SK-N-MC (cell line): ENCODE results near the gene GATAD2A.
A peak's percentile ranks its signal among the peaks of the same experiment; 100 is the strongest.

Experiments
- DNase-seq: peaks from one replicate; pipeline ENCODE4 v3.0.0-alpha.2; 2011; ENCODE audit warnings: low read depth, low spot score
- H3K27ac ChIP-seq: fragments of 200-600 bp; sonication (generic); 2 replicates; pipeline ENCODE4 v1.5.1; 2016; ENCODE audit warnings: mixed run types
- H3K36me3 ChIP-seq: fragments of 200-600 bp; sonication (generic); 2 replicates; pipeline ENCODE4 v1.6.1; 2017; ENCODE audit warnings: antibody characterized with exemption, low read length, mixed read lengths; ENCODE audit not compliant: insufficient read depth
- H3K4me3 ChIP-seq: fragments of 200-600 bp; sonication (generic); 2 replicates; pipeline ENCODE4 v1.5.1; 2016
- H3K9ac ChIP-seq: fragments of 200-600 bp; sonication (generic); 2 replicates; pipeline ENCODE4 v1.8.0; 2017; ENCODE audit warnings: mixed run types, mixed read lengths; ENCODE audit not compliant: insufficient read length
- H3K9me3 ChIP-seq: fragments of 200-600 bp; sonication (generic); 2 replicates; pipeline ENCODE4 v1.6.1; 2017; ENCODE audit warnings: low read depth, mild to moderate bottlenecking, antibody characterized with exemption, low read length, moderate library complexity, mixed read lengths
- EZH2 ChIP-seq: fragments of 200-600 bp; sonication (generic); IDR thresholded peaks from one replicate; pipeline ENCODE4 v1.6.1; 2017; ENCODE audit warnings: antibody characterized with exemption
- FOXP2 ChIP-seq: optimal IDR thresholded peaks from 2 replicates; pipeline ENCODE3; 2011; ENCODE audit warnings: mild to moderate bottlenecking, moderate library complexity; ENCODE audit not compliant: insufficient read depth; ENCODE audit errors: extremely low read length, control extremely low read depth
- POLR2AphosphoS5 ChIP-seq: IDR thresholded peaks from 2 replicates; pipeline ENCODE4 v1.6.1; 2012; ENCODE audit warnings: mild to moderate bottlenecking, low read depth, low read length, borderline replicate concordance

GATAD2A gene

DNA sequence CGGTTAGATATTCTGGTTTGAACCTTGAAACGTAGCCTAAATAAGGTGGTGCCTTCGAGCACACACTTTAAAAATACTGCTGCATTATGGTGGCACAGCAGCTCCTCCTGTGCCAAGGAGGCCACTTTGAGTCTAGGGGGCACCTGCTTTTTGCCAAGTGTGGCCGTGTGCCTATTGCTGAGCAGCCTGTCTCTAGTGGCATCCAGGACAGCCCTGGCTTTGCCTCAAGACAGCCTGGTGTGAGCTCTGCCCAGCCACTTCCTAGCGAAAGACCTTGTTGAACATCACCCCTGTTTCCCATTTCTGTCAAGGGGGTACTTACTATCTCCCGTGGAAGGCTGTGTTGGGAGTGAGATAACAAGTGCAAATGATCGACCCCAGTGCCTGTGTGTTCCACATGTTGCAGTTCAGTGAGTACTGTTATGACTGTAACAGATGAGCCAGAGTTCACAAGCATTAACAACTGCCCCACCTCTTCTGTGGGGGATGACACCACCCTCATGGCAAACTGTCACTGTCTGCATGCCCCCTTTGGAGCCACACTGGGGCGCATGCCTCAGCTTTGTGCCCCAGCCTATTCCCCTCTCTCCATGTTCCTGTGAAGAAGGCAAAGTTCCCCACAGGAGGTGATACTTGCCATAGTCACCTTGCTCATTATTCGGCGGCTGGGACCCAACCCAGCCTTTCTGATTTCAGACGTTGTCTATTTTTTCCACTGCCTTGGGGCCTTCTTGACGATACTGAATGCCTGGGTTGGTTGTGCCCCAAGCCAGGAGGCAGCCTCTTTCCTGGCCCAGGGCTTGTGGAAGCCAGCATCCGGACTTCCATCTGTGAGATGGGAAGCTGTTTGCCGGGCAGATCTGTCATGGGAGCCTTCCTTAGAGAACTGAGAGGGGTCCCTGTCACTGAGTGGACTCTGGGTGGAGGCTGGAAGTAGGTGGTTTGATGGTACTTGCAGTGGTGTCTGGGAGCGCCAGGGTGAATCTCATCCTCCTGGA, 5.4 kb downstream of the GATAD2A start:
- H3K9me3 ChIP-seq = no peaks in the 10 kb centered on the region
- H3K36me3 ChIP-seq = peaks cover 15% of the 10 kb centered on the region
- no peak overlapping the region for H3K9ac ChIP-seq
- no peak overlapping the region for H3K27ac ChIP-seq
- H3K4me3 ChIP-seq = no peak overlapping the region
- no peak for DNase-seq
- TF ChIP-seq POLR2AphosphoS5 = no peak
- TF ChIP-seq FOXP2 = no peak
- TF ChIP-seq EZH2 = no peak

DNA sequence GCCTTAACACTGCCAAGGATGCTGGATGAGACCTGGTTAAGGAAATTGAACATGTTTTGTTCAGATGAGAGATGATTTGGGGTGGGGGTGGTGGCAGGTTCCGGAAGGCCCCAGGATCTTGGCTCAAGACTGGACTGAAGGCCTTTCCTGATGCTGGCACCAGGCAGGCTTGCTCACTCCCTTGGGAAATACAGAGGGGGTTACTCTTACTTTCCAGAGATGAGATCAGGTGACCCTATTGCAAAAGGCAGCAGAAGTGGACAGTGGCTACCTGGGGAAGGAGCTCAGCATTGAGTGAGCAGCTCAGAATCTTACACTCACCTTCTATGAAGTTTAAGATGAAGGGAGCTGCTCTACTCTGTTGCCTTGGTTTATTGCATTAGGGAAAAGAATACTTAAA, 10.8 kb downstream of the GATAD2A start:
- TF ChIP-seq EZH2 (no peak), POLR2AphosphoS5 (no peak), FOXP2 (no peak)
- Histone ChIP-seq H3K36me3 (peaks cover 9% of the 10 kb centered on the region; the same call in 1 of the 2 replicates), H3K9me3 (no peaks in the 10 kb centered on the region), H3K27ac (no peak overlapping the region), H3K4me3 (no peak overlapping the region), H3K9ac (no peak overlapping the region)
- DNase-seq = no peak

GRCh38 chr19:19417046-19417445, 11.6 kb downstream of the GATAD2A start:
- TF ChIP-seq POLR2AphosphoS5 = no peak
- H3K27ac ChIP-seq = no peak overlapping the region

GRCh38 chr19:19417628-19418245, 12.3 kb downstream of the GATAD2A start:
- no peak overlapping the region for H3K27ac ChIP-seq

More at GRCh38 chr19:19417046-19417445, 11.6 kb downstream of the GATAD2A start:
- Histone ChIP-seq H3K4me3 (no peak overlapping the region), H3K9me3 (no peaks in the 10 kb centered on the region), H3K36me3 (peaks cover 4% of the 10 kb centered on the region; the same call in 1 of the 2 replicates), H3K9ac (no peak overlapping the region)
- DNase-seq = no peak

GRCh38 chr19:19418555-19419260, 13.2 kb downstream of the GATAD2A start:
- no peak overlapping the region for H3K9ac ChIP-seq
- H3K27ac ChIP-seq = peak overlapping the region; percentile 67
- TF ChIP-seq EZH2 (no peak), POLR2AphosphoS5 (no peak), FOXP2 (no peak)

More at GRCh38 chr19:19417628-19418245, 12.3 kb downstream of the GATAD2A start:
- H3K9ac ChIP-seq = no peak overlapping the region
- TF ChIP-seq FOXP2 (no peak), EZH2 (no peak), POLR2AphosphoS5 (no peak)
- no peaks in the 10 kb centered on the region for H3K9me3 ChIP-seq
- no peak overlapping the region for H3K4me3 ChIP-seq
- H3K36me3 ChIP-seq = peaks cover 4% of the 10 kb centered on the region; the same call in 1 of the 2 replicates
- no peak for DNase-seq

DNA sequence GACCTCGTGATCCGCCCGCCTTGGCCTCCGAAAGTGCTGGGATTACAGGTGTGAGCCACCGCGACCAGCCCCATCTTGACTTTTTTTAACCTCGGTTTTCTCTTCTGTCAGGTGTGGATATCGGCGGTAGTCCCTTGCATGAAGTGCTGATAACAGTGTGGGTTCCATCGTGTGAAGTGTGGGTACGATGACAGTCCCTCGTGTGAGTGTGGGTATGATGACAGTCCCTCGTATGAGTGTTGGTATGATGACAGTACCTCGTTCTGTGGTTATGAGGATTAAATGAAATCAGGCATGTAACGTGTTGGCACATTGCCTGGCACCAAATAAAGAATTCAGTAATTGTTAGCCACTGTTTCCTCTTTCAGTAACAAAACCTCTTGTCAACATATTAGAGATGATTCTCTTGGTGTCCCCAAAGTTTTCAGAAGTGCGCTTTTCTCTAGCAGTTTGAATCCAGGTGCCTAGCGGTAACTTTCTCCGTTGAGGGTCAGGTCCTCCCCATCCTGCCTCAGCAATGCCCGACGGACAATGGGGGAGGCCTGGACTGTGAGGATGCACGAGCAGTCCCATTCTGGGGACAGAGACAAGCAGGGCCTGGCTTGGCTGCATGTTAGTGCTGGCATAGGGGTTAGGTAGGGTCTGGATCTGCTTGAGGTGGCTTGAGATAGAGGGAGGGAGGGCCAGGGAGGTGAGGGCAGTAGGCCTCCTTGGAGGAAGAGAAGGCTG, 15.3 kb downstream of the GATAD2A start:
- no peak overlapping the region for H3K4me3 ChIP-seq
- H3K36me3 ChIP-seq = peaks cover 6% of the 10 kb centered on the region; the same call in 1 of the 2 replicates
- no peak for DNase-seq
- no peak overlapping the region for H3K27ac ChIP-seq
- no peak for TF ChIP-seq FOXP2
- no peak for TF ChIP-seq EZH2
- no peak for TF ChIP-seq POLR2AphosphoS5
- H3K9ac ChIP-seq = no peak overlapping the region
- no peaks in the 10 kb centered on the region for H3K9me3 ChIP-seq

More at GRCh38 chr19:19418555-19419260, 13.2 kb downstream of the GATAD2A start:
- Histone ChIP-seq H3K4me3 (no peak overlapping the region), H3K9me3 (no peaks in the 10 kb centered on the region), H3K36me3 (peaks cover 3% of the 10 kb centered on the region; the same call in 1 of the 2 replicates)
- no peak for DNase-seq

DNA sequence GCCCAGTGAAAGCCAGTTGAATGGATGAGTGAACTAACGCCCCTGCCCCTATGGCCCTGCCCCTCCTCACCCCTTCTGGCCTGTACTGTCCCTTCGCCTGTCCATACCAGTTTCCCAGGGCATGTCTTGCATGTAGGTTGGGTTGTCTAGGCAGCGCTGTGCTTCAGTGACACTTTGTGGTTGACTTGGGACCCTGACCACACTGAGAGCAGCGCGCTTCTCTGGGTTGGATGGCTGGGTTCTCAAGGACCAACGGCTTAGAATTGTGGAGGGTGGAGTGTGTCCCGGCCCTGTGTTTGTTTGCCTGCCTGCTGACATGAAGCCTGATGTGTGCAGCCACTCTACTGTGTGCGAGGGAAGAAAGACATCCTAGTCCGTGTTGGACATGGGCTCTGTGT, 15.8 kb downstream of the GATAD2A start:
- no peak for DNase-seq
- no peaks in the 10 kb centered on the region for H3K9me3 ChIP-seq
- TF ChIP-seq FOXP2 = no peak
- TF ChIP-seq EZH2 = no peak
- TF ChIP-seq POLR2AphosphoS5 = no peak
- H3K36me3 ChIP-seq = peaks cover 6% of the 10 kb centered on the region; the same call in 1 of the 2 replicates
- H3K4me3 ChIP-seq = no peak overlapping the region
- H3K27ac ChIP-seq = no peak overlapping the region
- no peak overlapping the region for H3K9ac ChIP-seq
